ENCODE data around the gene POLR2I. TPM values are rescaled to one million over a fixed set of nuclear protein-coding genes. Genes with fewer than 3 reads are reported as not detected.

POLR2I gene
- polyA plus RNA-seq, 3 donors: 21.2 to 73.9 (median 57.9) TPM

DNA sequence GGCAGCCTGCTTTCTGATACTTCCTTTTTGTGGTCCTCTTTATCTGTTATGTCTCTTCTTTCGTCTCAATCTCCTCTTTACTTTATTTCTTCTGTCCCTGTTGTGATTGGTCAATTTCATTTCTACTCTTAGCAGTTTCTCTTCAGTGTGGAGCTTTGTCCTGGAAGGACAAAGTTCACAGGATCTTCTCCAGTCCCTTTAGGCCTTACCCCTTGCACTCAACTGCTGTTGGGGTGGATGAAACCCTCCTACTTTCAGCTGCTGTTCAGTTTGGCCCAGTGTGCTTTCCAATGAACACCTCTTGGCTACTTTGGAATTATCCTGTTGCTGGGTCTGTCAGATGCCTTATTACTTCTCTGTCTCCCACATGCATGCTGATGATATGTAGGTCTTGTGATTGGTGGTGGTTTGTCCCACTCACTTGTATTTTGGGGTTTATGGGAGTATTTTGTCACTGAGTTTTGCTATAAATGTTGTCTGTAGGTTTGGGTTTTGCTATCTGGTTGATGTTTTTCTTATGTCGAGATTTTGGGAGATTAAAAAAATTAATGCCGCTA, 35.2 kb downstream of the POLR2I start:
- H3K36me3 ChIP-seq (replicated peaks in 1 of 2; ENCODE audit: control insufficient read depth in 1 of 2, insufficient read depth in 2 of 2, low read length in 2 of 2): peaks cover 33 to 74% of the 10 kb centered on the region in 2 donors
- no peaks in the 10 kb centered on the region for H3K9me3 Mint-ChIP-seq
- no peaks in the 10 kb centered on the region for H3K27me3 ChIP-seq (ENCODE audit: control insufficient read depth in 2 of 2, insufficient read depth in 2 of 2, low read length in 2 of 2)
- no peak overlapping the region for H3K27ac ChIP-seq (ENCODE audit: low read depth in 1 of 2, low read length in 2 of 2)
- peak overlapping the region in 1 of 7 donors; percentile 11 for H3K27ac Mint-ChIP-seq
- H3K9me3 ChIP-seq (replicated peaks in 1 of 2; ENCODE audit: control insufficient read depth in 1 of 2, insufficient read depth in 1 of 2, low read length in 2 of 2): no peaks in the 10 kb centered on the region
- H3K27me3 Mint-ChIP-seq (ENCODE audit: low read depth in 3 of 3): peaks cover 0 to 4% (median 0%) of the 10 kb centered on the region in 3 donors
- no peak overlapping the region for H3K4me3 ChIP-seq (replicated peaks in 1 of 3; ENCODE audit: low read depth in 2 of 3, low read length in 3 of 3)
- WGBS (ENCODE audit: insufficient coverage): no CpG with 5 or more reads among the region's 3 CpGs
- H3K4me1 Mint-ChIP-seq: no peaks in the 10 kb centered on the region
- H3K4me1 ChIP-seq (ENCODE audit: control insufficient read depth in 1 of 2, insufficient read depth in 2 of 2, low read length in 2 of 2): no peaks in the 10 kb centered on the region
- no peak overlapping the region for H3K4me2 ChIP-seq (replicated peaks; ENCODE audit: extremely low read depth, low read length, poor library complexity, severe bottlenecking)
- no peaks in the 10 kb centered on the region for H4K20me1 ChIP-seq (ENCODE audit: insufficient read depth, low read length)
- H3K9ac ChIP-seq (ENCODE audit: insufficient read depth, low read length, poor library complexity, severe bottlenecking): no peak overlapping the region
- H3K79me2 ChIP-seq (ENCODE audit: insufficient read depth, low read length): no peaks in the 10 kb centered on the region
- peaks cover 53 to 82% of the 10 kb centered on the region in 2 donors for H3K36me3 Mint-ChIP-seq
- H3K4me3 Mint-ChIP-seq: no peak overlapping the region
- intact Hi-C loops (cut with micrococcal nuclease): no loop called here
- TF ChIP-seq, protein P1, sequence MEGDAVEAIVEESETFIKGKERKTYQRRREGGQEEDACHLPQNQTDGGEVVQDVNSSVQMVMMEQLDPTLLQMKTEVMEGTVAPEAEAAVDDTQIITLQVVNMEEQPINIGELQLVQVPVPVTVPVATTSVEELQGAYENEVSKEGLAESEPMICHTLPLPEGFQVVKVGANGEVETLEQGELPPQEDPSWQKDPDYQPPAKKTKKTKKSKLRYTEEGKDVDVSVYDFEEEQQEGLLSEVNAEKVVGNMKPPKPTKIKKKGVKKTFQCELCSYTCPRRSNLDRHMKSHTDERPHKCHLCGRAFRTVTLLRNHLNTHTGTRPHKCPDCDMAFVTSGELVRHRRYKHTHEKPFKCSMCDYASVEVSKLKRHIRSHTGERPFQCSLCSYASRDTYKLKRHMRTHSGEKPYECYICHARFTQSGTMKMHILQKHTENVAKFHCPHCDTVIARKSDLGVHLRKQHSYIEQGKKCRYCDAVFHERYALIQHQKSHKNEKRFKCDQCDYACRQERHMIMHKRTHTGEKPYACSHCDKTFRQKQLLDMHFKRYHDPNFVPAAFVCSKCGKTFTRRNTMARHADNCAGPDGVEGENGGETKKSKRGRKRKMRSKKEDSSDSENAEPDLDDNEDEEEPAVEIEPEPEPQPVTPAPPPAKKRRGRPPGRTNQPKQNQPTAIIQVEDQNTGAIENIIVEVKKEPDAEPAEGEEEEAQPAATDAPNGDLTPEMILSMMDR (IDR thresholded peaks at IDR 0.05): no peak
- no peak for DNase-seq
- no peak overlapping the region for H2AFZ ChIP-seq (ENCODE audit: insufficient read depth, low read depth, low read length, poor library complexity, severe bottlenecking)

DNA sequence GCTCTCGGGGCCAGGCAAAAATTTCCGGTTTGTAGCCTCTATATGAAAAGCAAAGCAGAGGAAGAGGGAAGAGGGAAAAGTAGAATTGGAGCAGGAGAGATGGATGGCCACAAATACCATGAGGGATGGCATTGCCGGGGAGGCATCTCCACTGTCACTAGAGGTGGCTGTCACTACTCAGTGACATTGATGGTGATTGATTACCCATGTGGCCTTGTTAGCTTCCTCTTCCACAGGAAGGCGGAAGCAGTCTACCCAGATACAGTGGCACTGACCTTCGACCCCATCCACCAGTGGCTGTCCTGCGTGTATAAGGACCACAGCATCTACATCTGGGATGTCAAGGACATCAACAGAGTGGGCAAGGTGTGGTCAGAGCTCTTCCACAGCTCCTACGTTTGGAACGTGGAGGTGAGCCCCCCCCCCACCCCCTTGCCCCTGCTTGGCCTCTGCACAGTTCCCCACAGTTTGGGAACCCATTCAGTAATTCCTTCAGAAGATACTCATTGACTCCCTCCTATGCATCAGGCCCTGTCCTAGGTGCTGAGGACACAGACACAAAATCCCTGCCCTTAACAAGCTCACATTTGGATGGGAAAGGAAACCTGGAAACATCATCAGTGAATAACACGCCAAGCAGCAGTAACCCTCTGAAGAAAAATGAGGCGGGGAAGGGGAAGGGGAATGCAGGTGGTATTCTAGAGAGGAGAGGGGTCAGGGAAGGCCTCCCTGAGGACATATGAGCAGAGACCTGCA, 41.4 kb downstream of the POLR2I start:
- Histone ChIP-seq H3K9me3 (replicated peaks in 1 of 2; ENCODE audit: control insufficient read depth in 1 of 2, insufficient read depth in 1 of 2, low read length in 2 of 2) (no peaks in the 10 kb centered on the region), H3K4me1 (ENCODE audit: control insufficient read depth in 1 of 2, insufficient read depth in 2 of 2, low read length in 2 of 2) (no peaks in the 10 kb centered on the region), H3K79me2 (ENCODE audit: insufficient read depth, low read length) (no peaks in the 10 kb centered on the region), H3K9ac (ENCODE audit: insufficient read depth, low read length, poor library complexity, severe bottlenecking) (no peak overlapping the region), H4K20me1 (ENCODE audit: insufficient read depth, low read length) (no peaks in the 10 kb centered on the region), H3K36me3 (replicated peaks in 1 of 2; ENCODE audit: control insufficient read depth in 1 of 2, insufficient read depth in 2 of 2, low read length in 2 of 2) (peaks cover 24 to 70% of the 10 kb centered on the region in 2 donors), H3K4me2 (replicated peaks; ENCODE audit: extremely low read depth, low read length, poor library complexity, severe bottlenecking) (no peak overlapping the region), H3K27me3 (ENCODE audit: control insufficient read depth in 2 of 2, insufficient read depth in 2 of 2, low read length in 2 of 2) (no peaks in the 10 kb centered on the region), H2AFZ (ENCODE audit: insufficient read depth, low read depth, low read length, poor library complexity, severe bottlenecking) (no peak overlapping the region), H3K4me3 (replicated peaks in 1 of 3; ENCODE audit: low read depth in 2 of 3, low read length in 3 of 3) (no peak overlapping the region), H3K27ac (ENCODE audit: low read depth in 1 of 2, low read length in 2 of 2) (no peak overlapping the region)
- Mint-ChIP-seq H3K27me3 (ENCODE audit: low read depth in 3 of 3) (no peaks in the 10 kb centered on the region), H3K27ac (no peak overlapping the region), H3K4me1 (no peaks in the 10 kb centered on the region), H3K4me3 (no peak overlapping the region), H3K9me3 (peaks cover 0 to 5% (median 0%) of the 10 kb centered on the region in 7 donors), H3K36me3 (peaks cover 43 to 77% of the 10 kb centered on the region in 2 donors)
- TF ChIP-seq, protein P1 (IDR thresholded peaks at IDR 0.05): no peak
- WGBS (ENCODE audit: insufficient coverage): 96% methylated on average over 8 of the region's 10 CpGs
- intact Hi-C loops (cut with micrococcal nuclease): no loop called here
- no peak for DNase-seq
